HL-60/S4 treated with phorbol 12-myristate 13-acetate at 8.2 ng/mL for 4 days and 3 days (cell line): ENCODE data around the gene TAF3.
"Not testable (repeated sequence)": the region's sequence is repeated elsewhere in the genome, so short reads cannot be mapped to it uniquely, and the experiment has no call there.

ENCODE experiments used
- in situ Hi-C: fragments of 300-500 bp; cut with MboI; formaldehyde crosslinking; loops from 2 replicates; pipeline ENCODE4 v1.15.0; 2022; ENCODE audit warnings: low sequenced_read_pairs

Gene TAF3

DNA sequence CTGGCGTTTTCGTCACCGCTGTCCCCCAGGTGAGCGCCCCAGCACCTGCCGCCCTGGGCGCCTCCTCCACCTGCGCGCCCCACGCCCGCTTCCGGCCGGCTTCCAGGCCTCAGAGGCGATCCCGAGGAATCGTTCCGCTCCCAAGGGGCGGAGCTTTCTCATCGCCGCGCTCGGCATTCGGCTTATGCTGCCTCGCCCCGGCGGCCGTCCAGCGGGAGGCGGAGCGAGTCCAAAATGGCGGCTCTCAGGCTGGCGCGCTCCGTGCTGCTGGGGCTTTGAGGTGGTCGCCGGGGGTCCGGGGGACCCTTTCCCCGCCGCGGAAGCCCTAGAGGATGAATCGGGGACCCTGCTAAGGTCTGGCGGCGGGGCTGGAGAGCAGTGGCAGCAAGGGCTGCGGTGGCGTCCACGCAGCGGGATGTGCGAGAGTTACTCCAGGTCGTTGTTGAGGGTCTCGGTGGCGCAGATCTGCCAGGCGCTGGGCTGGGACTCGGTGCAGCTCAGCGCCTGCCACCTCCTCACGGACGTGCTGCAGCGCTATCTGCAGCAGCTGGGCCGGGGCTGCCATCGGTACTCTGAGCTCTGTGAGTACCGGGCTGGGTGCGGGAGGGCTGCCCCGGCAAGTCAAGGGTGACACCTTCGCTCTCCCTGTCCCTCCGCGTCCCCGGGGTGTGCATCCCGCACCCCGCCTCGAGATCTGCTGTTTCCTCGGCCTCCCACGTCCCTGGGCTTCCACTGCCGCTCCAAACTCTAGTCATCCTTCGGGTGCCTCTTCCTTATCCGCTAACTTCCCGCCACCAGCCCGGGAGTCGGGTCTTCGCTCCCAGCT lies at the start of gene TAF3:
TAF3 (plus strand) TSS at position 211 of the 826 bp plus-strand sequence; CDS start at position 416, 205 bp downstream.
- in situ Hi-C loops, result no loop called here

DNA sequence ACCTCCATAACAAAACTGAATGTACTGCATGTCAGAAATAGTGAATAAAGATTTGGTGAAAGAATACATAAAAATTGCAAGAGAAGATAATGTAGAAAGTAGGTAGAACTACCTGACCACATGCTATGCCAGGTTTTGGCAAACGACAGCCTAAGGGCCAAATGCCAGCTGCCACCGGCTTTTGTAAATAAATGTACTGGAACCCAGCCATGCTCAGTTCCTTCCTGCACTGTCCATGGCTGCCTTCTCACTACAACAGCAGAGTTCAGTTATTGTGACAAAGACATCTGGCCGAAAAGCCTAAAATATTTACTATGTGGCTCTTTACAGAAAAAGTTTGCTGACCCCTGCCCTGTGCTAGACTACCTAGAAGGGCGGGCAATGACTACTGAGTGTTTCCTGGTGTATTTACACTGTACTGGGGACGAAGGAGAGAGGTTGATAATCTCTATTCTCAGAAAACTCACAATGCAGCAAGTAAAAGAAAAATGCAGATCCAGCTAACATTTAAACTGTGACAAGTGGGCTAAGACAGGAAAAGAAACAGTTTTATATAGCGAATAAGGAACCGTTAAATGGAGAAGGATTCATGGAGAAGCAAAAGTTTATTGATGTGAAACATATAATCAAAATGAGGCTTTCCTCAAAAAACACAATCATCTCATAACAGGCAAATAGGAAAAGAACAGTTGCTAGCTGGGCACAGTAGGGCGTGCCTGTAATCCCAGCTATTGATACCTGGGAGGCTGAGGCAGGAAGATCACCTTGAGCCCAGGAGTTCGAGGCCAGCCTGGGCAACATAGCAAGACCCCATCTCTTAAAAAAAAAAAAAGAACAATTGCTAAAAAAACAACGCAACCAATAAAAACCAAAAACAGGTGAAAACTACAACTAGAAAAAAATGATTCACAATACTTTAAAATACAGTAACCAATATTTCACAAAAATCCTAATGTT lies 44.2 kb upstream of the TAF3 start:
- in situ Hi-C loops, result no loop called here

DNA sequence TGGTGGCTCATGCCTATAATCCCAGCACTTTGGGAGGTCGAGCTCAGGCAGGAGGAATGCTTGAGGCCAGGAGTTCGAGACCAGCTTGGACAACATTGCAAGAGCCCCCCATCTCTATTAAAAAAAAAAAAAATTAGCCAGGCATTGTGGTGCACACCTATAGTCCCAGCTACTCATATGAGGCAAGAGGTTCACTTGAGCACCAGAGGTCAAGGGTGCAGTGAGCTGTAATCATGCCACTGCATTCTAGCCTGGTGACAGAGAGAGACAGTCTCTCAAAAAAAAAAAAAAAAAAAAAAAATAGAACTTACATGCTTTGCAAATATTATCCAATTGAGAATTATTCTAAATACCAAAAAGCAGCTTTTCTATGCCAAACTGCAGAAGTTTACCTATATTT lies 41.5 kb upstream of the TAF3 start:
- in situ Hi-C loops, result no loop called here

DNA sequence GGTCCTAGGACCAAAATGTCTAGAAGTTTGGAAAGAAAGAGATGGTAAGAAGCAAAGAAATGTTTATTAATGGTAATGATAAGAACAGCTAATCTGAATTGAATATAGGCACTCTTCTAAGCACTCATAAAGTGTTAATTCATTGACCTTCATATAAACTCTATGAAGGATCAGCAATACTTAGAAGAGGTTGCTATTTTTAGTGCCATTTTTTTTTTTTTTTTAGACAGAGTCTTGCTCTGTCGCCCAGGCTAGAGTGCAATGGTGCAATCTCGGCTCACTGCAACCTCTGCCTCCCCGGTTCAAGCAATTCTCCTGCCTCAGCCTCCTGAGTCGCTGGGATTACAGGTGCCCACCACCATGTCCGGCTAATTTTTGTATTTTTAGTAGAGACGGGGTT lies 36.1 kb upstream of the TAF3 start:
- in situ Hi-C loops, result not testable (repeated sequence)

DNA sequence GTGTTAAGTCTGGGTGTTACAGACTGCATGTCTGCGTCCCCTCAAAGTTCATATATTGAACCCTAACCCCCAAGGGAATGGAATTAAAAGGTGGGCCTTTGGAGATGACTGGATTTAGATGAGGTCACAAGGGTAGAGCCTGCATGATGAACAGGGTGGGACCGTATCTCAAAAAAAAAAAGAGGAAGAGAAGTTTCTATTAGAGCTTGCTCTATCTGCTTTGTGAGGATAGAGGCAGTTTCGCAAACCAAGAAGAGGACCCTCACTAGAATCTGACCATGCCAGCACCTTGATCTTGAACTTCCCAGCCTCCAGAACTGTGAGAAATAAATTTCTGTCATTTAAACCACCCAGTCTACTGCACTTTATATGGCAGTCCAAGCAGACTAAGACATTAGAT lies 31.9 kb upstream of the TAF3 start:
- in situ Hi-C loops, result no loop called here

DNA sequence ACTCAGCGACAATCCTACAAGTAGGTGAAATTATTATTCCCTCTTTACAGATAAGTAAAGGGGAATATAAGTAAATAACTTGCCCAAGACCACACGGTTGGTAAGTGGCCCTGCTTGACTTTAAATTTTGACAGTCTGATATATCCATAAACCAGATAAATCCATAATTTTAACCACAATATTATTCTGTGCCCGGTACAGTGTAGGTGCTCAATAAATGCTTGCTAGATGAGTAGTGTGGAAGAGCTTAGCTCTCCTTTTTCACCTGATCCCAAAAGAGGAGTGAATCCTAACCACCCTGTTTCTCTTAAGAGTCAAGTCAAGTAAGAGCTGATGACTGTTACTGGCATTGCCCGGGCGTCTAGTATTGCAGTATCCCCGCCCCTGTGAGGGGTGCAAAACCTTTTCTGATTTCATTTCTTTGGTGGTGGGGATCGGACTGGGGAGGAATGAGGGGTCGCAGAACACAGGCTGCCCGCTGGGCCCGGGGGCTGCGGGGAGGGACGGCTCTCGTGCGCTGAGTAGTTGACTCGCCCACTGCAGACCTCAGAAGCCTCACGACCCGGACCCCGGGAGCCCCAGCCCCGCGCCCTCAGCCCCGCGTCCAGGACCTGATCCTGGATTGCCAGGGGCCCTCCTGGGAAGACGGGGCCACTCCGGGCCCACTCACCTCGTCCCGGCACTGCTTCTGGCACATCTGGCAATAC lies 31.0 kb upstream of the TAF3 start:
- in situ Hi-C loops, result no loop called here

- in situ Hi-C loops, result no loop called here
These were observed 30.3 kb upstream of the TAF3 start, which contains the start of the genes ATP5F1C and KIN for GRCh38 chr10:7787857-7788638. Gene ATP5F1C, plus strand, starts transcription at chr10:7788177. Its CDS starts 31 bp downstream, at chr10:7788208. Gene KIN, minus strand, starts transcription at chr10:7787993. Its CDS starts 60 bp downstream, at chr10:7787933.

DNA sequence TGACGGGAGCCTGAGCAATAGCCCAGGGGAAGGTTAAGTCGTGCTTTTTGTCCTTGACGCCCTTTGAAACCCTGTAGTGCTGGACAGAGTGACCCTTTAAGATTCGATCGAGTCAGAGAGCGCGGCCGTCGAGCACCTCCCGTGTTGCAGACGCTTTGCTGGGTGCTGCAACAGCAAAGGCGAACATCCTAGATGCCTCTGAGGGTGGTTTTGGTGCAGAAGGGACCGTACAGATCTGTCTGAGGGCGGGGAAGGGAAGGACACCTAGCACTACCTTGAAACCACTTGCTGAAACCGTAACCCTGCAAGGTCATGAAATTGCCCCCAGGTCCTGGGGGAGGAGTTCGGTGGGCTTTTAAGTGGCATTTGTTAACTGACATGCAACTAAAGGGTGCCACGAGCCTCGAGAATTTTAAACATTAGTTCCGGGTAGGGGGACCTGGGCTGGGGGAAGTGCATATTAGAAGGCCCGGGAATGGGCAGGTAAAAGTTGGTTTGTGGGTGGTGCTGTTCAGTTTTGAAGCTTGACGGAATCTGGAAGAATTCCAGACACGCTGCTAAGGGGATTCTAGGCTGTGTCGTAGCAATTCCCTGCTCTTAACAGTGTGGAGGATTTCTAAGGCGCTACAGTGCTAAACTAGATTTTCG lies 29.5 kb upstream of the TAF3 start:
- in situ Hi-C loops, result no loop called here

DNA sequence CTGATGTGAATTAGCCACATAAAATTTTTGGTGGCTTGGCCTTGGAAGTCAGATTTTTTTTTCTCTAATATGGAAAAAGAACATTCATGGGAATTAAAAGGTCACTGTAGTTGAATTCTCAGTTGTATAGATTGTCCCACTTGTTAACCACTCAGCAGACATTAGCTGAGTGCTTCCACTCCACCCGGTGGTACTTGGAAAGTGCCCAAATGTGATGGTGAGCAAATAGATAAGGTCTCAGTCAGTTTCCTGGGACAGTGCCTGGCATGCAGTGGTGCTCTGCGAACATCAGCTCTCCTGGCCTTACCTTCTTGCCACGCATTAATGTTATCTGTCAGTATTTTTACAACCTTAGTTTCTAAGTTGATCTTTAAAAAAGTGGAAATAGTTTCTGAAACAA lies 28.9 kb upstream of the TAF3 start:
- in situ Hi-C loops, result no loop called here

- in situ Hi-C loops, result no loop called here
These were observed 25.8 kb upstream of the TAF3 start for GRCh38 chr10:7792541-7792940.

GRCh38 chr10:7794251-7795026 lies 23.9 kb upstream of the TAF3 start:
- in situ Hi-C loops, result no loop called here

- in situ Hi-C loops, result no loop called here
These were observed 22.7 kb upstream of the TAF3 start for GRCh38 chr10:7795605-7796004.

DNA sequence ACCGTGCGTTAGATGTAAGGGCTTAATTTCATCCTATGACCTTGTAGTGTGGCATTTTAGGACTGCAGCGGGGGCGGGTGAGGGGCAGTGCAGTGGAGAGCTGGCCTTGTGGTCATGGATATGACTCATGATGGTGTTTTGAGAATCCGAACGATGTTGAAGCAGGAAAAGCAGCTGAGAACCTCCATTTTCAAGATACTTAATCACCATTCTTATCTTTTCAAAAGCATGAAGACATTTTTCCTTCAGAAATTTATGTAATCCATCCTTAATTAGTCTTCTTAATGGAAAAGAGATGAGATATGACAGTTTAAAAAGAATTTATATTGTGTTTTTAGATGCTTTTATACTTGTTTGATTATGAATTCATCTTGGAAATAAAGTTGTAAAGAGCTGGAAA lies 20.7 kb upstream of the TAF3 start:
- in situ Hi-C loops, result no loop called here

GRCh38 chr10:7802606-7803005 lies 15.7 kb upstream of the TAF3 start:
- in situ Hi-C loops, result no loop called here

- in situ Hi-C loops, result no loop called here
These were observed 14.1 kb upstream of the TAF3 start for GRCh38 chr10:7804216-7804615.

- in situ Hi-C loops, result no loop called here
These were observed 13.6 kb upstream of the TAF3 start for GRCh38 chr10:7804741-7805140.

DNA sequence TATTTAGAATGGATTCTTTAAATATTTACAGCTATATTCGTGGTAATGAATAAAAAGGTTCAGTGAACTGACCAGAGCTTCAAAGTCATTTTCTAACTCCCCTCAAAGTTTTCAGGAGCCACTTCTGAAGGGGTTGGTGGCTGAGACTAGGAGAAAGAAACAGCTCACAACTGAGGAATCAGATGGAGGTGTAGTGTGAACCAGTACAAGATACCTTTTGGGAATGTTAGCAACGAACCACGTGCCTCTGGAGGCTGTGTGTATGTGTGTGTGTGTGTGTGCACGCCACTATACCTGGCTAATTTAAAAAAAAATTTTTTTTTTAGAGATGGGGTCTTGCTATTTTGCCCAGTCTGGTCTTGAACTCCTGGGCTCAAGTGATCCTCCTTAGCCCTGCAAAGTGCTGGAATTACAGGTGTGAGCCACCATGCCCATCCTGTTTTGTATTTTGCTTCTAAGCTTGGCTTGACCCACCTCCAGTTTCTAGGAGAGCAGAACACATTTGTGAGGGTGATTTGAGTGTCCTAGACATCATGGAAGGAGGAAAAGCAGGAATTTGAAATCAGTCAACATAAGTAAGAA lies 9.5 kb upstream of the TAF3 start:
- in situ Hi-C loops, result no loop called here

DNA sequence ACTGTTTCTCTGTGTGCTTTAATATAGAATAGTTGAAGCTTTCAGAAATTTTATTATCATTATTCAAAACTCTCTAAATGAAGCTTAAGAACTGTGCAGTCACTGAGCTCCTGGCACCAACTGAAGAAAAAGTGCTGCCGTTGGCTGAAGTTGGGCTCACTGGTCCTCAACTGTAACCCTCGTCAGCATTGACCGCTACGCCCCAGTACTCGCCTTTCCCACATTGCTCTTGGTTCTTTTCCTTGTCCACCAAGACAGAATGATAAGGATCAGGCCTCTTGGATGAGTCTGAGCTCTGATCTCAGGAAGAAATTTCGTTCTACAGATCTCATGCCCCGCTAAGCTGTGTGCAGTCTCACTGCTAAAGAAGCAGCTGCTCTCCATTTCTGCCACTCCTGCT lies 7.9 kb upstream of the TAF3 start:
- in situ Hi-C loops, result no loop called here

DNA sequence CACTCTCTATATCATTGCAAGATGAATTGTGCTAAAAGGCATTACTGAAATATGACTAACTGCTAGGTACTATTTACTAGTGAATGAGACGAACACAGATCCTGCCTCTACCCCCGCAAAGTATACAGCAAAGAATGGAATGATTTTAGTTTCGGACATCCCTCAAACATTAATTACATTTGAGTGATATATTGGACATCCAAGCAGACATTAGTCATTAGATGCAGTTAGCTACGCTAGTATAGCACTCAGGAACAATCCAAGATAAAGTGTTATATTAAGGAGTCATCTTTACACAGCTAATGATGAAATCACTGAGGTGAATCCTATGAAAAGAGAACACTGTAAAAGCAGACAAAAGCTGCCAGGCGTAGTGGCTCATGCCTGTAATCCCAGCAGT lies 7.3 kb upstream of the TAF3 start:
- in situ Hi-C loops, result no loop called here
